Fibroblast of skin of left biceps (primary cell): ENCODE results near the gene CNTNAP2.
"Not testable (repeated sequence)": the region's sequence is repeated elsewhere in the genome, so short reads cannot be mapped to it uniquely, and the experiment has no call there.

Experiments used
- DNase-seq, 2 experiments: peaks; one replicate each; pipeline ENCODE4 v3.0.0-alpha.2; 2013; ENCODE audit warnings: low read depth in 2 of 2

The CNTNAP2 gene

GRCh38 chr7:148395990-148396716 is 2279.6 kb downstream of the CNTNAP2 start:
- DNase-seq: no peak

GRCh38 chr7:148397056-148397455 is 2280.5 kb downstream of the CNTNAP2 start:
- no peak for DNase-seq

GRCh38 chr7:148397551-148397950 is 2280.9 kb downstream of the CNTNAP2 start:
- no peak for DNase-seq

GRCh38 chr7:148397985-148398384 is 2281.4 kb downstream of the CNTNAP2 start:
- no peak for DNase-seq

GRCh38 chr7:148398844-148399365 is 2282.3 kb downstream of the CNTNAP2 start:
- DNase-seq: no peak

- DNase-seq: no peak
Measured at GRCh38 chr7:148400101-148400500, 2283.5 kb downstream of the CNTNAP2 start.

GRCh38 chr7:148402159-148402558 is 2285.6 kb downstream of the CNTNAP2 start:
- no peak for DNase-seq

- DNase-seq: no peak
Measured at GRCh38 chr7:148403466-148403993, 2286.9 kb downstream of the CNTNAP2 start.

- DNase-seq: no peak
Measured at GRCh38 chr7:148408307-148408706, 2291.7 kb downstream of the CNTNAP2 start.

GRCh38 chr7:148410905-148411304 is 2294.3 kb downstream of the CNTNAP2 start:
- no peak for DNase-seq

- DNase-seq: no peak
Measured at GRCh38 chr7:148412691-148413090, 2296.1 kb downstream of the CNTNAP2 start.

- no peak for DNase-seq
Measured at GRCh38 chr7:148419856-148420832, 2303.5 kb downstream of the CNTNAP2 start.

GRCh38 chr7:148422030-148422429 is 2305.4 kb downstream of the CNTNAP2 start:
- no peak for DNase-seq

- not testable (repeated sequence) for DNase-seq
Measured at GRCh38 chr7:148426393-148426792, 2309.8 kb downstream of the CNTNAP2 start.

GRCh38 chr7:148430690-148431089 is 2314.1 kb downstream of the CNTNAP2 start:
- not testable (repeated sequence) for DNase-seq

GRCh38 chr7:148433521-148434180 is 2317.1 kb downstream of the CNTNAP2 start:
- DNase-seq: no peak

- peak; percentile 15 to 29 for DNase-seq
Measured at GRCh38 chr7:148434181-148434757, 2317.7 kb downstream of the CNTNAP2 start.

GRCh38 chr7:148434887-148435286 is 2318.3 kb downstream of the CNTNAP2 start:
- no peak for DNase-seq

- DNase-seq: no peak
Measured at GRCh38 chr7:148435715-148436114, 2319.1 kb downstream of the CNTNAP2 start.

GRCh38 chr7:148436135-148436534 is 2319.5 kb downstream of the CNTNAP2 start:
- no peak for DNase-seq

GRCh38 chr7:148436571-148436970 is 2320.0 kb downstream of the CNTNAP2 start:
- no peak for DNase-seq
